H9 (cell line): ENCODE results near the gene TBC1D8. TPM values are rescaled to one million over a fixed set of nuclear protein-coding genes. Genes with fewer than 3 reads are reported as not detected.

Source experiments
- DNase-seq: peaks from one replicate; pipeline ENCODE4 v3.0.0-alpha.2; 2017
- H2AFZ ChIP-seq: one replicate; pipeline ENCODE4 v1.6.1; 2013; ENCODE audit warnings: mild to moderate bottlenecking, low read length, control low read depth, moderate library complexity
- H2AK5ac ChIP-seq: 2 replicates; pipeline ENCODE4 v1.6.1; 2013; ENCODE audit warnings: low read length, control low read depth, mixed read lengths; ENCODE audit not compliant: insufficient read length
- H2BK120ac ChIP-seq: one replicate; pipeline ENCODE4 v1.6.1; 2013; ENCODE audit warnings: low read depth, mild to moderate bottlenecking, low read length, control low read depth, inconsistent platforms; ENCODE audit not compliant: poor library complexity, severe bottlenecking
- H2BK12ac ChIP-seq: 2 replicates; pipeline ENCODE4 v1.6.1; 2013; ENCODE audit warnings: low read length, control low read depth, mixed read lengths, low read depth; ENCODE audit not compliant: insufficient read length
- H2BK15ac ChIP-seq: 2 replicates; pipeline ENCODE4 v1.6.1; 2013; ENCODE audit warnings: low read depth, low read length, control low read depth
- H2BK20ac ChIP-seq: one replicate; pipeline ENCODE4 v1.6.1; 2013; ENCODE audit warnings: low read depth, mild to moderate bottlenecking, low read length, control low read depth, inconsistent platforms; ENCODE audit not compliant: poor library complexity, severe bottlenecking
- H2BK5ac ChIP-seq: 2 replicates; pipeline ENCODE4 v1.6.1; 2013; ENCODE audit warnings: low read length, control low read depth, mixed read lengths; ENCODE audit not compliant: insufficient read length
- H3K14ac ChIP-seq: 2 replicates; pipeline ENCODE4 v1.6.1; 2013; ENCODE audit warnings: low read length, control low read depth; ENCODE audit not compliant: insufficient read depth
- H3K18ac ChIP-seq: 2 replicates; pipeline ENCODE4 v1.6.1; 2013; ENCODE audit warnings: low read depth, mild to moderate bottlenecking, mixed read lengths, low read length, control low read depth; ENCODE audit not compliant: insufficient read length
- H3K23ac ChIP-seq: 2 replicates; pipeline ENCODE4 v1.6.1; 2013; ENCODE audit warnings: low read length, control low read depth, mixed read lengths, low read depth; ENCODE audit not compliant: insufficient read length
- H3K23me2 ChIP-seq: 2 replicates; pipeline ENCODE4 v1.6.1; 2013; ENCODE audit warnings: low read depth, mild to moderate bottlenecking, mixed read lengths, low read length, control low read depth; ENCODE audit not compliant: insufficient read length, poor library complexity, severe bottlenecking
- H3K27ac ChIP-seq: 2 replicates; pipeline ENCODE4 v1.5.1; 2013; ENCODE audit warnings: low read length, control low read depth, mixed read lengths, low read depth; ENCODE audit not compliant: insufficient read length
- H3K27me3 ChIP-seq: 2 replicates; pipeline ENCODE4 v1.6.1; 2013; ENCODE audit warnings: low read length, control low read depth, inconsistent platforms; ENCODE audit not compliant: insufficient read depth
- H3K4ac ChIP-seq: 2 replicates; pipeline ENCODE4 v1.6.1; 2013; ENCODE audit warnings: low read depth, mild to moderate bottlenecking, control low read depth, inconsistent platforms, low read length, moderate library complexity
- H3K4me1 ChIP-seq: 2 replicates; pipeline ENCODE4 v1.6.1; 2013; ENCODE audit warnings: low read length, control low read depth, inconsistent platforms; ENCODE audit not compliant: insufficient read depth
- H3K4me2 ChIP-seq: 2 replicates; pipeline ENCODE4 v1.6.1; 2013; ENCODE audit warnings: low read length, control low read depth, mixed read lengths; ENCODE audit not compliant: insufficient read length, insufficient read depth
- H3K56ac ChIP-seq: 2 replicates; pipeline ENCODE4 v1.6.1; 2013; ENCODE audit warnings: low read depth, mild to moderate bottlenecking, mixed read lengths, low read length, control low read depth; ENCODE audit not compliant: insufficient read length
- H3K79me1 ChIP-seq: 2 replicates; pipeline ENCODE4 v1.6.1; 2013; ENCODE audit warnings: low read depth, mild to moderate bottlenecking, moderate library complexity, low read length, control low read depth, inconsistent platforms; ENCODE audit not compliant: insufficient read depth, poor library complexity, severe bottlenecking
- H3K79me2 ChIP-seq: 2 replicates; pipeline ENCODE4 v1.6.1; 2013; ENCODE audit warnings: low read length, control low read depth, inconsistent platforms; ENCODE audit not compliant: insufficient read depth
- H3K9ac ChIP-seq: 2 replicates; pipeline ENCODE4 v1.6.1; 2013; ENCODE audit warnings: low read length, control low read depth, mixed read lengths; ENCODE audit not compliant: insufficient read length; ENCODE audit errors: extremely low read depth
- H3K9me3 ChIP-seq: one replicate; pipeline ENCODE4 v1.6.1; 2013; ENCODE audit warnings: low read depth, low read length, inconsistent platforms; ENCODE audit not compliant: control insufficient read depth
- H3T11ph ChIP-seq: one replicate; pipeline ENCODE4 v1.6.1; 2013; ENCODE audit warnings: mild to moderate bottlenecking, low read length, control low read depth, inconsistent platforms
- H4K20me1 ChIP-seq: one replicate; pipeline ENCODE4 v1.6.1; 2013; ENCODE audit not compliant: control insufficient read depth, insufficient read length, insufficient read depth
- H4K5ac ChIP-seq: 2 replicates; pipeline ENCODE4 v1.6.1; 2013; ENCODE audit warnings: low read depth, mild to moderate bottlenecking, mixed read lengths, low read length, control low read depth; ENCODE audit not compliant: insufficient read length
- H4K8ac ChIP-seq: replicated peaks from 2 replicates; pipeline ENCODE4 v1.6.1; 2013; ENCODE audit warnings: low read length, control low read depth, mixed read lengths, low read depth; ENCODE audit not compliant: insufficient read length
- H4K91ac ChIP-seq: 2 replicates; pipeline ENCODE4 v1.6.1; 2013; ENCODE audit warnings: low read depth, mild to moderate bottlenecking, moderate library complexity, mixed read lengths, low read length, control low read depth; ENCODE audit not compliant: insufficient read length
- H3K27ac Mint-ChIP-seq, 3 experiments: 2 replicates in 2 of 3; 3 replicates in 1 of 3; pipeline ENCODE4 v1.8.0; 2020 to 2021; ENCODE audit warnings: mixed read lengths in 3 of 3, mild to moderate bottlenecking in 1 of 3, moderate library complexity in 1 of 3
- H3K27me3 Mint-ChIP-seq: 2 replicates; pipeline ENCODE4 v1.8.0; 2021; ENCODE audit warnings: low read depth, mild to moderate bottlenecking, moderate library complexity, mixed read lengths
- H3K36me3 Mint-ChIP-seq, 3 experiments: 2 replicates in 2 of 3; 3 replicates in 1 of 3; pipeline ENCODE4 v1.8.0; 2020 to 2021; ENCODE audit warnings: low read depth in 3 of 3, mixed read lengths in 3 of 3; ENCODE audit not compliant: insufficient read depth in 1 of 3
- H3K4me1 Mint-ChIP-seq, 2 experiments: 2 replicates each; pipeline ENCODE4 v1.8.0; 2020; ENCODE audit warnings: mixed read lengths in 2 of 2
- H3K4me3 Mint-ChIP-seq, 2 experiments: 2 replicates in 1 of 2; 3 replicates in 1 of 2; pipeline ENCODE4 v1.8.0; 2020 to 2021; ENCODE audit warnings: mild to moderate bottlenecking in 2 of 2, mixed read lengths in 2 of 2, moderate library complexity in 1 of 2
- H3K9me3 Mint-ChIP-seq, 2 experiments: 2 replicates in 1 of 2; 3 replicates in 1 of 2; pipeline ENCODE4 v1.8.0; 2020; ENCODE audit warnings: mild to moderate bottlenecking in 2 of 2, mixed read lengths in 2 of 2, moderate library complexity in 1 of 2
- CTCF ChIP-seq: fragments of 200-600 bp; sonication (generic); conservative IDR thresholded peaks from 3 replicates; pipeline ENCODE4 v1.8.0; 2021; ENCODE audit warnings: antibody characterized with exemption, mild to moderate bottlenecking
- WGBS: extraction: QIAGEN DNeasy Blood & Tissue Kit; methylation state at CpG from one replicate; pipeline ENCODE4 v1.1.7; 2013; ENCODE audit warnings: missing lambda C conversion rate, low lambda C conversion rate, mixed read lengths; ENCODE audit not compliant: insufficient read length; ENCODE audit errors: extremely low coverage; 5-methylcytosine and 5-hydroxymethylcytosine counted together
- total RNA-seq: library from RNA; stranded (reverse); gene quantifications from 2 replicates; pipeline ENCODE4 v1.2.1, GENCODE V29; 2021

TBC1D8 gene
- total RNA-seq, 1 experiment from 2014 or later: 16.6 TPM

- no peak overlapping the region for H4K8ac ChIP-seq
- H4K91ac ChIP-seq: no peak overlapping the region
- H2AK5ac ChIP-seq: no peak overlapping the region
- Mint-ChIP-seq H3K27me3 (no peaks in the 10 kb centered on the region; the same call in 1 of the 2 replicates), H3K36me3 (peaks cover 64 to 87% (median 85%) of the 10 kb centered on the region in 3 experiments), H3K9me3 (peaks cover 5% of the 10 kb centered on the region in 2 experiments; a peak in 4 of 5 replicates), H3K4me3 (peak overlapping the region in 1 of 2 experiments; percentile 19; a peak in 3 of 5 replicates), H3K27ac (peak overlapping the region in 2 of 3 experiments; percentile 51 to 62; a peak in 5 of 7 replicates), H3K4me1 (peaks cover 30 to 39% of the 10 kb centered on the region in 2 experiments)
- H2AFZ ChIP-seq: no peak overlapping the region
- no peak overlapping the region for H3K4me2 ChIP-seq
- no peak overlapping the region for H3K4ac ChIP-seq
- no peak for TF ChIP-seq CTCF
- no peaks in the 10 kb centered on the region for H3K79me1 ChIP-seq
- H4K20me1 ChIP-seq: no peaks in the 10 kb centered on the region
- H2BK120ac ChIP-seq: no peak overlapping the region
- H3K14ac ChIP-seq: no peak overlapping the region
- H2BK12ac ChIP-seq: no peak overlapping the region
- no peak overlapping the region for H3T11ph ChIP-seq
- H3K9me3 ChIP-seq: no peaks in the 10 kb centered on the region
- H3K4me1 ChIP-seq: peaks cover 3% of the 10 kb centered on the region; the same call in 1 of the 2 replicates
- no peak overlapping the region for H3K23ac ChIP-seq
- no peak overlapping the region for H3K9ac ChIP-seq
- no CpG with 5 or more reads among the region's 11 CpGs for WGBS
- no peak overlapping the region for H2BK20ac ChIP-seq
- H2BK15ac ChIP-seq: no peak overlapping the region
- no peak overlapping the region for H3K56ac ChIP-seq
- peaks cover 4% of the 10 kb centered on the region for H3K23me2 ChIP-seq
- no peak for DNase-seq
- peaks cover 12% of the 10 kb centered on the region; the same call in 1 of the 2 replicates for H3K79me2 ChIP-seq
- peak overlapping the region; percentile 25 for H3K27ac ChIP-seq
- H4K5ac ChIP-seq: no peak overlapping the region
- H3K18ac ChIP-seq: no peak overlapping the region
- H2BK5ac ChIP-seq: no peak overlapping the region
- no peaks in the 10 kb centered on the region for H3K27me3 ChIP-seq
Measured at GRCh38 chr2:101007415-101008345, 143.5 kb downstream of the TBC1D8 start.
